ENCODE data around the gene MPO. TPM values are rescaled to one million over a fixed set of nuclear protein-coding genes. Genes with fewer than 3 reads are reported as not detected.

MPO gene
- total and polyA plus RNA-seq, 10 of the 15 experiments (the other 5 are each of a cell fraction or from before 2014, with no cell fraction given): 0.06 to 0.49 (median 0.14) TPM

GRCh38 chr17:58249270-58250133 is 31.2 kb downstream of the MPO start (continued):
- TF ChIP-seq POLR2AphosphoS2 (IDR thresholded peaks at IDR 0.05; ENCODE audit: low read depth, low read length) (no peak), ATF2 (IDR thresholded peaks at IDR 0.05; ENCODE audit: low read length) (no peak), EGR1 (IDR thresholded peaks at IDR 0.05; ENCODE audit: borderline replicate concordance in 1 of 2, low read depth in 2 of 2, low read length in 2 of 2) (no peak), HCFC1 (IDR thresholded peaks at IDR 0.05; ENCODE audit: low read length) (0 out of 2 replicates have a peak, but pooled peaks have one; percentile 28), NR2C2 (IDR thresholded peaks at IDR 0.05; ENCODE audit: borderline replicate concordance, control insufficient read depth, insufficient read length, low read depth) (no peak), CHD4 (IDR thresholded peaks at IDR 0.05) (no peak), TCF7 (IDR thresholded peaks at IDR 0.05; ENCODE audit: borderline replicate concordance) (no peak), JUNB (IDR thresholded peaks at IDR 0.05) (no peak), RELB (IDR thresholded peaks at IDR 0.05; ENCODE audit: low read depth) (no peak), SUZ12 (IDR thresholded peaks at IDR 0.05; ENCODE audit: unreplicated experiment) (no peak), CREB1 (IDR thresholded peaks at IDR 0.05; ENCODE audit: low read depth) (no peak), IRF3 (IDR thresholded peaks at IDR 0.05) (no peak), SRF (IDR thresholded peaks at IDR 0.05; ENCODE audit: low read depth in 2 of 2, low read length in 2 of 2) (no peak), BMI1 (IDR thresholded peaks at IDR 0.05; ENCODE audit: borderline replicate concordance) (no peak), CBX3 (IDR thresholded peaks at IDR 0.05; ENCODE audit: borderline replicate concordance, low read depth) (no peak), ZNF274 (IDR thresholded peaks at IDR 0.05; ENCODE audit: insufficient read depth, insufficient read length) (no peak), IRF4 (IDR thresholded peaks at IDR 0.05; ENCODE audit: low read depth, low read length) (no peak), SUPT20H (IDR thresholded peaks at IDR 0.05; ENCODE audit: borderline replicate concordance, control insufficient read depth, low read depth, low read length) (no peak), RFX5 (IDR thresholded peaks at IDR 0.05; ENCODE audit: low read depth, low read length) (no peak), BACH1 (IDR thresholded peaks at IDR 0.05; ENCODE audit: borderline replicate concordance) (0 out of 2 replicates have a peak, but pooled peaks have one; percentile 53), MYB (IDR thresholded peaks at IDR 0.05; ENCODE audit: borderline replicate concordance, low read depth, low read length) (no peak), TBL1XR1 (IDR thresholded peaks at IDR 0.05; ENCODE audit: low read depth, low read length) (no peak), ATF3 (IDR thresholded peaks at IDR 0.05; ENCODE audit: borderline replicate concordance, extremely low read depth, low read depth, low read length) (peak; percentile 41; the same call in 1 of the 2 replicates), MTA3 (IDR thresholded peaks at IDR 0.05; ENCODE audit: borderline replicate concordance, low read length) (no peak), TARDBP (IDR thresholded peaks at IDR 0.05; ENCODE audit: borderline replicate concordance) (no peak), ZNF217 (IDR thresholded peaks at IDR 0.05) (no peak)

Measured in GM12878 (cell line).